Measurements from ENCODE around the gene NECAB2.

NECAB2 gene

DNA sequence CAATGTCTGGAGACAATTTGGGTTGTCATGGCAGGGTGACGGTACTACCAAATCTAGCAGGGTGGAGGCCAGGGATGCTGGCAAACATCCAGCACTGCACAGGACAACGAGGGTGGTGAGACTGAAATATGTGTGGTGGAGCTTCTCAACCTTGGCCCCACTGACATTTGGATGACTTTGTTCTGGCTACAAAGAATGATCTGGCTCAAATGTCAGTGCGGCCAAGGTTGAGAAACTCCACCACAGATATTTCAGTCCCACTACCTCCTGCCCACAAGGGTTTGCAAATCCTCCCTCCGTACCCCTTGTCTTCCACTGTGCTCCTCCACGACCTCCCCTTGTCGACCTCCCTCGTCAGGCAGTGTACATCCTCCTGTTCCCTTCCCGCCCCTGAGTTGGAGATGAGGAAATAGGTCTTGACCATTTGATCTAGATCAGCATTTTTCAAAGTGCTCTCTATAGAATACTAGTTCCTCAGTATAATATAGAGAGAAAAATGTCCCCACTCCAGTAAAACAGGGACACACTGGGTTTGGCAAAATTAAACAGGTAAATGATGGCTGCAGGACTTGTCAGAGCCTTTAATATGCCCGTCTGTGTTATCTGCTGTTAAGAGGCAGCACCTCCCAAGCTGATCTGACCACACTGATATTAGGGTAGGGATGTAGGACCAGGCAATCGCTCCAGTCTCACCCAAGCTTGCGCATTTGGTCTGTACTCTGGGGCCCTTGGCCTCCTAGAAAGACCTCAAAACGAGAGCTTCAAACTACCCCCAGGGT lies 8.2 kb upstream of the NECAB2 start:
- Histone ChIP-seq H3K4me1 (ENCODE audit: insufficient read depth, low read length) (no peaks in the 10 kb centered on the region), H3K4me3 (ENCODE audit: low read depth in 1 of 2, low read length in 2 of 2) (no peak overlapping the region), H3K4me2 (ENCODE audit: insufficient read depth, low read length) (no peak overlapping the region), H3K27me3 (ENCODE audit: insufficient read depth, low read length, poor library complexity) (no peaks in the 10 kb centered on the region), H3K27ac (ENCODE audit: low read length) (no peak overlapping the region), H3K9me3 (ENCODE audit: insufficient read depth, low read length, severe bottlenecking) (no peaks in the 10 kb centered on the region), H2AFZ (ENCODE audit: low read depth, low read length) (no peak overlapping the region), H3K79me2 (ENCODE audit: insufficient read depth, low read length) (no peaks in the 10 kb centered on the region), H3K9ac (ENCODE audit: low read depth, low read length) (no peak overlapping the region), H4K20me1 (ENCODE audit: insufficient read depth, low read length) (no peaks in the 10 kb centered on the region), H3K36me3 (ENCODE audit: insufficient read depth, low read length) (no peaks in the 10 kb centered on the region)
- TF ChIP-seq, protein P1, sequence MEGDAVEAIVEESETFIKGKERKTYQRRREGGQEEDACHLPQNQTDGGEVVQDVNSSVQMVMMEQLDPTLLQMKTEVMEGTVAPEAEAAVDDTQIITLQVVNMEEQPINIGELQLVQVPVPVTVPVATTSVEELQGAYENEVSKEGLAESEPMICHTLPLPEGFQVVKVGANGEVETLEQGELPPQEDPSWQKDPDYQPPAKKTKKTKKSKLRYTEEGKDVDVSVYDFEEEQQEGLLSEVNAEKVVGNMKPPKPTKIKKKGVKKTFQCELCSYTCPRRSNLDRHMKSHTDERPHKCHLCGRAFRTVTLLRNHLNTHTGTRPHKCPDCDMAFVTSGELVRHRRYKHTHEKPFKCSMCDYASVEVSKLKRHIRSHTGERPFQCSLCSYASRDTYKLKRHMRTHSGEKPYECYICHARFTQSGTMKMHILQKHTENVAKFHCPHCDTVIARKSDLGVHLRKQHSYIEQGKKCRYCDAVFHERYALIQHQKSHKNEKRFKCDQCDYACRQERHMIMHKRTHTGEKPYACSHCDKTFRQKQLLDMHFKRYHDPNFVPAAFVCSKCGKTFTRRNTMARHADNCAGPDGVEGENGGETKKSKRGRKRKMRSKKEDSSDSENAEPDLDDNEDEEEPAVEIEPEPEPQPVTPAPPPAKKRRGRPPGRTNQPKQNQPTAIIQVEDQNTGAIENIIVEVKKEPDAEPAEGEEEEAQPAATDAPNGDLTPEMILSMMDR (IDR thresholded peaks at IDR 0.05; ENCODE audit: borderline replicate concordance, extremely low read depth, low read length, poor library complexity, severe bottlenecking) = no peak
- TF ChIP-seq EZH2 (IDR thresholded peaks at IDR 0.05; ENCODE audit: borderline replicate concordance, low read depth, low read length, severe bottlenecking) = no peak
- DNase-seq (no peak), ATAC-seq (ENCODE audit: insufficient read depth, low read depth) (no peak)

DNA sequence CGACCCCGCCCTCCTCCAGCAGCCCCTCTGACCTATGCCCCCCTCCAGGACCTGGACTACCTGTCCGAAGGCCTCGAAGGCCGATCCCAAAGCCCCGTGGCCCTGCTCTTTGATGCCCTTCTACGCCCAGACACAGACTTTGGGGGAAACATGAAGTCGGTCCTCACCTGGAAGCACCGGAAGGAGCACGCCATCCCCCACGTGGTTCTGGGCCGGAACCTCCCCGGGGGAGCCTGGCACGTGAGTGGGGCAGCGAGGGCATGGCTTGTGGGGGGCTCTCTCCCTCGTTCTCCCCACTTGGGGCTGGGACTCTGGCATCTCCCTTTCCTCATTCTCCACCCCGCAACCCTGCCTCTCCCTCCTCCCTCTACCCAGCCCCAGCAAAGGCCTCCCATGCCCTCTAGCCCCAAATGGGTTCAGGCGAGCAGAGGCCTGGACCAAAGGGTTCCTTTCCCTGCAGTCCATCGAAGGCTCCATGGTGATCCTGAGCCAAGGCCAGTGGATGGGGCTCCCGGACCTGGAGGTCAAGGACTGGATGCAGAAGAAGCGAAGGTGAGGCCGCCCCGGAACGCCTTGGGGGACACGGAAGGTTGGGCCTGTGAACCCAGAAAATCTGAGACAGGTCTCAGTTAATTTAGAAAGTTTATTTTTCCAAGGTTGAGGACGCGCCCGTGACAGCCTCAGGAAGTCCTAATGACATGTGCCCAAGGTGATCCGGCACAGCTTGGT lies 7.4 kb upstream of the NECAB2 start:
- H3K27ac ChIP-seq (ENCODE audit: low read length) = no peak overlapping the region
- no peaks in the 10 kb centered on the region for H3K4me1 ChIP-seq (ENCODE audit: insufficient read depth, low read length)
- ATAC-seq (ENCODE audit: insufficient read depth, low read depth) (no peak), DNase-seq (no peak)
- no peak overlapping the region for H3K9ac ChIP-seq (ENCODE audit: low read depth, low read length)
- H2AFZ ChIP-seq (ENCODE audit: low read depth, low read length) = no peak overlapping the region
- no peaks in the 10 kb centered on the region for H4K20me1 ChIP-seq (ENCODE audit: insufficient read depth, low read length)
- TF ChIP-seq EZH2 (IDR thresholded peaks at IDR 0.05; ENCODE audit: borderline replicate concordance, low read depth, low read length, severe bottlenecking) = no peak
- H3K36me3 ChIP-seq (ENCODE audit: insufficient read depth, low read length) = no peaks in the 10 kb centered on the region
- no peaks in the 10 kb centered on the region for H3K27me3 ChIP-seq (ENCODE audit: insufficient read depth, low read length, poor library complexity)
- no peak overlapping the region for H3K4me3 ChIP-seq (ENCODE audit: low read depth in 1 of 2, low read length in 2 of 2)
- no peaks in the 10 kb centered on the region for H3K9me3 ChIP-seq (ENCODE audit: insufficient read depth, low read length, severe bottlenecking)
- no peak overlapping the region for H3K4me2 ChIP-seq (ENCODE audit: insufficient read depth, low read length)
- no peaks in the 10 kb centered on the region for H3K79me2 ChIP-seq (ENCODE audit: insufficient read depth, low read length)

DNA sequence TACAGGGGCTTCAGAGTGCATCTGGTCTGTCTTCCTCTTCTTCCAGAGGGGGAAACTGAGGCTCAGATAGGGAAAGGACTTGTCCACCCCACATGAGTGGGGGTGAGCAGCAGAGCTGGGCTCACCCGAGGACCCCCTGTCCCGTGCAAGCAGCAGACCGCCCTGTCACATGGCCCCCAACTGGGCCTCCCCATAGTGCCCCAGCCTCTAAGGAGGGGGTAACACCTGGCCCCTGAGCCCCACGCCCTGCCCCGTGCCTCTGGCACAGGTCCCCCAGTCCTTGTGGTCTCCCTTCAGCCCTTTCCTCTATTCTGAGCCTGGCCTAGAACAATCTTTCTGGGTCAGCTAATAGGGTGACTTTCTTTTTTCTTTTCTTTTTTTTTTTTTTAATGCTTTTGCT lies 6.5 kb upstream of the NECAB2 start:
- Histone ChIP-seq H3K4me3 (ENCODE audit: low read depth in 1 of 2, low read length in 2 of 2) (no peak overlapping the region), H2AFZ (ENCODE audit: low read depth, low read length) (no peak overlapping the region), H3K9ac (ENCODE audit: low read depth, low read length) (no peak overlapping the region), H3K27me3 (ENCODE audit: insufficient read depth, low read length, poor library complexity) (no peaks in the 10 kb centered on the region), H3K9me3 (ENCODE audit: insufficient read depth, low read length, severe bottlenecking) (no peaks in the 10 kb centered on the region), H3K36me3 (ENCODE audit: insufficient read depth, low read length) (no peaks in the 10 kb centered on the region), H3K4me1 (ENCODE audit: insufficient read depth, low read length) (no peaks in the 10 kb centered on the region), H3K79me2 (ENCODE audit: insufficient read depth, low read length) (no peaks in the 10 kb centered on the region), H3K4me2 (ENCODE audit: insufficient read depth, low read length) (no peak overlapping the region), H4K20me1 (ENCODE audit: insufficient read depth, low read length) (no peaks in the 10 kb centered on the region), H3K27ac (ENCODE audit: low read length) (no peak overlapping the region)
- TF ChIP-seq, protein P1 (IDR thresholded peaks at IDR 0.05; ENCODE audit: borderline replicate concordance, extremely low read depth, low read length, poor library complexity, severe bottlenecking) = no peak
- TF ChIP-seq EZH2 (IDR thresholded peaks at IDR 0.05; ENCODE audit: borderline replicate concordance, low read depth, low read length, severe bottlenecking) = no peak
- DNase-seq (no peak), ATAC-seq (ENCODE audit: insufficient read depth, low read depth) (no peak)
